Kasumi-1 (cell line): Measurements from ENCODE around the gene PPP1CC.
"Not testable (repeated sequence)": the region's sequence is repeated elsewhere in the genome, so short reads cannot be mapped to it uniquely, and the experiment has no call there.

ENCODE experiments used
- DNase-seq, 2 experiments: peaks; one replicate each; lab custom pipeline; 2025; lab: John Stamatoyannopoulos, UW

PPP1CC gene

DNA sequence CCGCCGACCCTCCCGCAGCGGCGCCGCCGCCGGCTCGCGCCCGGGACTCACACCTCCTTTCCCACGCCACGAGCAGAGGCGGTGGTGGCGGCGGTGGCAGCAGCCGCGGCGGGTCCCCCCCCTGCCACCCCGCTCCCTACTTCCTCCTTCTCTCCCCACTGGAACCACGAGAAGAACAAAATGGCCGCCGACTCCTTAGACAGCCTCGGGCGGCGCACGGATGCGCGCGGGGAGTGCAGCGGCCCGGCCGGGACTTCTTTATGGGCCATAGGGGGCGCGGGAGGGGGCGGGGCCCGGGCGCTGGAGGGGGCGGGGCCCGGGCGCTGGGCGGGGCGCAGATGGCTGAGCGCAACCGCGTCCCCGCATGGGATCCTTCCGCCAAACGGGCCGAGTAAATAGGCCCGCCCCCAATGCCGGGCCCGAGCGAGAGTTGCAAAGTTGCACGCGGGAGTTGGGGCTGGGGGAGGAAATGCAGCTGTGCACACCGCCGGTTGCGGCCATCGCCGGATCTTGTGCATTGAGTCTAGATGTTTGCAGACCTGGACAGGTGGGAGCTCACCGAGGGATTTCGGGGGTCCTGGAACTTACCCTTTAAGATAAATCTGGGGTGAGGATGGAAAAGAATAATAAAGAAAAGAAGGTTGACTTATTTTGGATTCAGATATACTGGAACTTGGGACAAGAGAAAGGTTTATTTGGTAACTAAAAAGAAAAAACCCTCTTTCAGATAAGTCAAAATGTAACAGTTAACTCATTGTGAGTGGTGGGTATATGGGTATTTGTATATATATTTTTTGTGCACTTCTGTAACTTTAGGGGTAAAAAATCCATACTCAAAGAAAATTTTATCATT lies at the start of gene PPP1CC:
Gene PPP1CC (minus strand): TSS at position 174 of the 853 bp plus-strand sequence. CDS start 184 bp downstream, outside the sequence.
- peak; percentile 95 for DNase-seq

DNA sequence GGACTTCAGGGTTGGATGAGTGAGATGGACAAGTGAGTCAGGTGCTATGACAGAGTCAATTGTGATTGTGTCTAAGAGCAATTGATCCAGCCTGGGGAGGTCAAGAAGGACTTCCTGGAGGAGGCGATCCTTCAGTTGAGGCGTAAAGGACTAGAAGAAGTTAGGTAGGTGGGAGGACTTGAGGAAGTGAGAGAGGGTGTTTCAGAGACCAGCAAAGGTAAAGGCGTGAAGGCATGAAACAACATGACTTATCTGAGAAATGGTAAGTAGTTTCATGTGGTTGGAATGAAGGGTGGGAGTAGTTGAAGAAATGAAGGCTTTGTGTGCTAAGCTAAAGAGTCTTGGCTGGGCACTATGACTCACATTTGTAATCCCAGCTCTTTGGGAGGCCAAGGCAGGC lies 48.9 kb upstream of the PPP1CC start:
- no peak for DNase-seq

DNA sequence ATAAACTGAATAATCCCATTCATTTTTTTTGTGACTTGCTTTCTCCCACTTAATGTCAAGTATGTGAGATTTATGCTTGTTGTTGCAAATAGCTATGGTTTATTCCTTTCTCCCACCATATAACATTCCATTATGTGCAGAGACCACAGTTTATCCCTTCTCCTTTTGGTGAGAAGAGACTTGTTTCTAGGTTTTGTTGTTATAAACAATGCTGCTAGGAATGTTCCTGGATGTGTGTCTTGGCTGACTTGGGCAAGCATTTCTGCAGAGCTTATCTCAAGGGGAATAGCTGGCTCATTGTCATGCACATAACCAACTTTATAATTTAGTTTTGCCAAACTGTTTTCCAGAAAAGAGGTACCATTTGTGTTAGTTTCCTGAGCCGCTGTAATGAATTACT lies 47.6 kb upstream of the PPP1CC start:
- no peak for DNase-seq

DNA sequence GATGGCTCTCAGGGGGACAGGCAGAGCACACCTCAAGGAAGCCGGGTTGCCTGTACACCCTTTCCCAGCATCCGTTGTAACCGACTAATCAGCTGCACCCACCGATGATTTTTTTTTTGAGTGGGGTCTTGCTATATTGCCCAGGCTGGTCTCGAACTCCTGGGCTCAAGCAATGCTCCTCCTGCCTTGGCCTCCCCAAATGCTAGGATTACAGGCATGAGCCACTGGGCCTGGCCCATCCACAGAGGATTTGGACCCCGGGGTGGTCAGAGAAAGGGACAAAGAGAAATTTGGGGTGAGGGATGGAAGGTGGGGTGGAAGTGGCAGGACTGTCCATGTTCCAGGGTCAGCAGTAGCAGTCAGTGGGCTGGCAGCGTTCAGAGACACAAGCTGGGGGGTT lies 43.3 kb upstream of the PPP1CC start:
- DNase-seq: no peak

DNA sequence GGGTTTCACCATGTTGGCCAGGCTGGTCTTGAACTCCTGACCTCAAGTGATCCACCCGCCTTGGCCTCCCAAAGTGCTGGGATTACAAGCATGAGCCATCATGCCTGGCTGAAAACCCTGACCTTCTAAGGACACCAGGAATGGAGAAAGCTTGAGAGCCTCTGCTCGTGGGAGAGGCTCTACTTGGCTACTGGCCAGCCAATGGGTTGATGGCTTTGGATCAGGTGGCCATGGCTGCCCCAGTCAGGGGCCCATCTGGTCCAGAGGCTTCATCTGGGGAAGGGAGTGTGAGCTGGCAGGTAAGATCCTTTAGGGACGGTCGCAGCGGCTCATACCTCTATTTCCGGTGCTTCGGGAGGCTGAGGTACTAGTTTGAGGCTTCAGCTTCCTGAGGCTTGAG lies 42.5 kb upstream of the PPP1CC start:
- DNase-seq: no peak

DNA sequence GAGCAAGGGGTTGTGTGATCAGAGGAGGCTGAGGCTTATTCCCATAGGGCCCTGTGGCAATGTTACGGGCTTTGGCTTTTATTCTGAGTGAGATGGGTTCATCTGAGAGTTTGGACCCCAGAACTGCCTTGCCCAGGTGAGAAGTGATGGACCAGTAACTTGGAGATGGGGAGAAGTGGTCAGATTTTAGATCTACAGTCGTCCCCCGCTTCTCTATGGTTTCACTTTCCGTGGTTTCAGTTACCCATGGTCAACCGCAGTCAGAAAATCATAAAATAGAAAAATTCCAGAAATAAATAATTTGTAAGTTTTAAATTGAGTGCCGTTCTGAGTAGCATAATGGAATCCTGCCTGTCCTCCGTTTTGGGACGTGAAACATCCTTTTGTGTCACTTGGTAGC lies 40.2 kb upstream of the PPP1CC start:
- DNase-seq: no peak

DNA sequence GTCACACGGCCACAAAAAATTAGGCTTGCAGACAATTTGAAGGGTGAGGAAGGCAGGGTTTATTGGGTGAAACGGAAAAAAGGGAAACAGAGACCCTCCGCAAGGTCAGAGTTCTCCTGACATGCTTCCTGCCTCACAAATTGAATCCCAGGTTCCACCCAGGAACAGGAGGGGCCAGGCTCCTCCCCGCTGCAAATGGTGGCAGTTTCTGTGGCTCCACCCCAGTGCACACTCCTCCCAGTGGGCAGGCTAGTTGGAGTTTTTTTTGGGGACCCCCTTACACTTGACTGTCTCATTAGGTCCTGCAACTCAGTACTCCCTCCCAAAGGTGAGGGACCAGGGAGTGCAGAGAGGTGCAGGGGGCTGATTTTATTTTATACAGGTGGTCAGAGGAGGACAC lies 39.4 kb upstream of the PPP1CC start:
- no peak for DNase-seq

DNA sequence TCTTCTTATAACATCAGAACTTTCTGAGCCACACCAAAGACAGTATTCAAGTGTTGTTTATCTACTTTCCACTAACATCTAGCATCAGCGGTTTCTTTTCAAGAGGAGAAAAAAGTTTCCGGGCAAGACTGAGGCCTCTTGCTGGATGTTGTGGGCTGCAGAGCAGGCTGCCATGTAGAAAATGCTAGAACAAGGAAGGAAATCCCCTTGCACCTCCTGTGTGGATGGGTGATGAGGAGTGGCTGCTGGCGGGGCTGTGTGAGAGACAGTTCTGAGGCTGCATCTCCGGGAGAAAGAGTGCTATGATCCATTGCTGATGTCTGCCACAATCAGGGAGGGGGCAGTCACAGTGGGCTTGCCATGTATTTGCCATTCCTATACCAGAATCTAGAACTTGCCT lies 37.8 kb upstream of the PPP1CC start:
- DNase-seq: no peak

DNA sequence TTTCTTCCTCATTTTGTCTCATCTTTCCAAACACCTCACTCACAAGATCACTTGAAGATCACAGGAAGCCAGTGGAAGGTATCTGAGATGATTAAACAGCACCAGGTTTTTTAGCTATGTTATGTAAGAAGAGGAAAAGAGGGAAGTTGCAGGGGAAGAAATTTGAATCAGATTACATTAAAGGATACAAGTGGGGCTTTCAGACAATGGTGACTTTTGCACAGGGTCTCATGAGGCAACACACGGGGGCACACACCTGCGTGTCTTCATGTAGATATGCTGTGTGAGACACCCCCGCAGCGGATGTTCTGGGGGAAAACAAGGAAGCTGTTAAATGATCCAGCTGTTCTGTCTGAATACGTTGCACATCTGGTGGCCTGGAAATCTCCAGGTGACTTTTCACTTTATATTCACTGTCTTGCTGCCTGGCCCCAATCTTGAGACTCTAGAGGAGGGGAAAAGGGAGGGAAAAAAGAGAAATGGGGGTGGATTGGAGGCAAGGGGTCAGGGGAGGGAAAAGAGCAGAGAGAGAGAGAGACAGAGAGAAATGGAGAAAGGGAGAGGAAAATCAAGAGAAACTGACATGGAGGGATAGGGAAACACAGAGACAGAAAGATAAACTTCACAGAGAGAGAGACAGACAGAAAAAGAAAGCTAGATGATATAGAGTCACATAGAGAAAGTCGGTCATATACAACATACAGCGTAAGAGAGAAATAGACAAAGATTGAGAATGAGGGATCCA lies 36.3 kb upstream of the PPP1CC start:
- DNase-seq: peak in 1 of 2 experiments; percentile 45

DNA sequence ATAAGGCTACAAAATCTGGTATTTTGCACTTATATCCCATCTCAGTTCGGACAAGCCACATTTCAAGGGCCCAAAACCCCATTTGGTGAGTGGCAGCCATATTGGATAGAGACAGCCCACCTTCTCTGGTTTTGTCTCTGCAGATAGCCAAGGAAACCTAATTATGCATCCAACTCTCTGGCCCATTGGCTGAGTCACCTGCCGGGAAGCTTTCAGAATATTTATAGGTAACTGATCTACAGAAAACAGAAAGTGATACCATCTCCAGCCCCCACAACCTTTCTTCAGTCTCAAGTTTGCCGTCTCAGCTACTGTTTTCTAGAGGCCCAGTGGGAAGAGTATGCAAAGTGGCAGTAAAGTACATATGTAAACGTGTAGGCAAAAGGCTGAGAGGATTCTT lies 33.7 kb upstream of the PPP1CC start:
- DNase-seq: no peak

DNA sequence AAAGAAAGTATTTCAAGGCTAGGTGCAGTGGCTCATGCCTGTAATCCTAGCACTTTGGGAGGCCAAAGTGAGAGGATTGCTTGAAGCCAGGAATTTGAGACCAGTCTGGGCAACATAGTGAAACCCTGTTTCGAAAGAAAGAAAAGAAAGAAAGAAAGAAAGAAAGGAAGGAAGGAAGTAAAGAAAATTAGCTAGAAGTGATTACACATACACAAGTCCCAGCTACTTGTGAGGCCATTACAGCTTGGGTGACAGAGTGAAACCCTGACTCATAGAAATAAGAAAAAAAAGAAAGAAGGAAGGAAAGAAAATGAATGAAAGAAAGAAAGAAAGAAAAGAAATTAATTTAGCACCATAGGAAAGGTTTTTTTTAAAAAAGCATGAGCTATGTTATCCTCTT lies 33.3 kb upstream of the PPP1CC start:
- no peak for DNase-seq

DNA sequence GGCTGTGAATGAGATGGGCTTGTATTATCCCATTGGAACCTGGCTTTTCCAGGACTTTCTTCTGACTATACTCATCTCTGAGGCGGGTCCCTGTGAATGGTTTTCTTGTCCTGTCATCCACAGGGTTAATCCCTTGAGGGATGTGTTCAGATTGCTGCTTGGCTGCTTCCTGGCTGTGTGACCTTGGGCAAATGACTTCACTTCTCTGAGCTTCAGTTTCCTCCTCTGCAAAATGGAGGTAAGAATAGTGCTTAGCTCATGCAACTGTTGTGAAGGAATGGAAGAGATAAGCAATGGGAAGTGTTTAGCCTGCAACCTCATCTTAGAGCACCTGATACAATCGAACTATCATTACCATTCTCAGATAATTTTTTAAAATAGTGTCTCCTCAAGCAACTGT lies 32.1 kb upstream of the PPP1CC start:
- DNase-seq: no peak

DNA sequence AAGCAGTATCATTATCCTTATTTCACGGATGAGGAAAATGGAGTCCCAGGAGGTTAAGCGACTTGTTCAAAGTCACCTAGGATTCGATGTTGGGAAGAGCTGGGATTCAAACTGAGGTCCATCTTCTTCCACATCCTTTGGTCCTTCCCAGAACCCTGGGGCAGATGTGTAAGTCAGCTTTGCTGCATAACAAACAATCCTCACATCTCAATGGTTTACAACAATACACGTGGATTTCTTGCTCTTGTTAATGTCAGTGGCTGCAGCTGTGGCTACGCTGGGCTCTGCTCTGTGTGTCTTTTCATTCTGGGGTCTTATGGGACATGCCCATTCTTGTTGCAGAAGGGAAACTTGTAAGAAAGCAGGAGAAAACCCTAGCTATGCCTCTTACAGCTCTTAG lies 26.3 kb upstream of the PPP1CC start:
- no peak for DNase-seq

DNA sequence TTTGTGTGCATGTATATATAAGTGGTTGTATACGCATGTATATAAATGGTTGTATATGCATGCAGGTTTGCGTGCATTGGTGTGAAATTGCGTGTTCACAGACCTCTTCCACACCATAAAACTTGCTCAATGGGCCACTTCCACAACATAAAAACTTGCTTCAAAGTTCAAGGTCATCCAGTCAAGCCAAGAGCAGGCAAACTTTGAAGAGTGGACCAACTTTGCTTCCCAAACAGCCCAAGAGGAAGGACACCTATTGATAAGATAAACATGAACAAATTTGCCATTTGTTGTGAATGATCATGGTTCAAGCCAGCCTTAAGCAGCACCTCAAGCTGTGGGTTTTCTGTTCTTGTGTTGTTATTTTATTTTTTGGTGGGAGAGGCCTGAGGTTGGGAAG lies 25.2 kb upstream of the PPP1CC start:
- no peak for DNase-seq

DNA sequence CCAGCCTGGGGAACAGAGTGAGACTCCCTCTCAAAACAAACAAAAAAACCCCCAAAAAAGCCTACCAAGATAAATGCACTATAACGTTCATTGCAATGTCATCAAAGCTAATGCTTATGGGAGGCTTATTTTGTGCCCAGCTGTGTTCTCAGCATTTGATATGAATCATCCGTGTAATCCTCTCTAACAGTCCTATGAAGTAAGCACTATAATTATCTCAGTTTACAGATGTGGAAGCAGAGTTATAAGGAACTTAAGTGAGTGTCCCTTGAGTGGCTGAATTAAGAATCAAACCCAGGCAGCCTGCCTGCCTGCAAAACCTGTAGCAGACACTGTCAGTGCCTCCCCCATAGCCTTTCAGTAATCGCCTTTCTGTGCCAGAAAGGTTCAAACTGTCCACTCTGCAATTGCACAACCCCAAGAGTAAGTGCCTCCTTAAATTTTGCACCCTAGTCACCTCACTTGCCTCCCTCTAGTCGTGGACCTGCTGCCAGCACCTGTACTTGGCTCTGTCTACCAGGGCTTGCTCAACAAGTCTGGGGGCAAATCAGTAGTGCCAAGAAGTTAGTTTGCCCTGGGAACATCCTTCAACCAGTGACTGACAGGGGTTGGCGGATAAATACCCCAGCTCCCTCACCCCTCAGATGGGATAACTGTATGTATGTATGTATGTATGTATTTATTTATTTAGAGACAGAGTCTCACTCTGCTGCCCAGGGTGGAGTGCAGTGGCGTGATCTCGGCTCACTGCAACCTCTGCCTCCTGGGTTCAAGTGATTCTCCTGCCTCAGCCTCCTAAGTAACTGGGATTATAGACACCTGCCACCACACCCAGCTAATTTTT lies 23.8 kb upstream of the PPP1CC start:
- DNase-seq: no peak

DNA sequence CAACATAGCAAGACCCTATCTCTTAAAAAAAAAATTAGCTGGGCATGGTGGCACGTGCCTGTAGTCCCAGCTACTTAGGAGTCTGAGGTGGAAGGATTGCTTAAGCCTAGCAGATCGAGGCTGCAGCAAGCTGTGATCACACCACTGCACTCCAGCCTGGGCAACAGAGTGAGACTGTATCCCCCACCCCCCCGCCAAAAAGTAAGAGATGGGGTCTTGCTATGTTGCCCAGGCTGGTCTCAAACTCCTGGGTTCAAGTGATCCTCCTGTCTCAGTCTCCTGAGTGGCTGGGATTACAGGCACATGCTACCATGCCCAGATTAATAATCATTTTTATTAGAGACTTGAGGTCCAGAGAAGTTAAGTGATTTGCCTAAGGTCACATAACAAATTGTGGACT lies 22.9 kb upstream of the PPP1CC start:
- not testable (repeated sequence) for DNase-seq

DNA sequence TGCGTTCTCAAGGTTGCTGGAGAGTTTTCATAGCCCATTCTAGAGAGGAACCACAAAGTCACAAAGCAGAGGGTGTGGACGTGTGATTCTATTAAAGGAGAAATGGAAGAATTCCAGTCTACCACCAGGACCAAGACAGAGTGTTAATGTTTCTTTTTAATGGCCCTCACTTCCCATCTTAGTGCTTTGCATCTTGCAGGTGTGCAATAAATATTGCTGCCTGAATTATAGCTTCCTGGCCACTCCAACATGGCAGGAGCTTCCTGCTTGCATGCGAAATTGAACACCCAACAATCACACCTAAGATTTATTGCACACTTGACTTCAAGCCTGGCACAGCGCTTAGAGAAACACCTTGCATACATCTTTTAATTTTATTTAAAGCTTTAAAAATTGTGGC lies 22.4 kb upstream of the PPP1CC start:
- DNase-seq: no peak

DNA sequence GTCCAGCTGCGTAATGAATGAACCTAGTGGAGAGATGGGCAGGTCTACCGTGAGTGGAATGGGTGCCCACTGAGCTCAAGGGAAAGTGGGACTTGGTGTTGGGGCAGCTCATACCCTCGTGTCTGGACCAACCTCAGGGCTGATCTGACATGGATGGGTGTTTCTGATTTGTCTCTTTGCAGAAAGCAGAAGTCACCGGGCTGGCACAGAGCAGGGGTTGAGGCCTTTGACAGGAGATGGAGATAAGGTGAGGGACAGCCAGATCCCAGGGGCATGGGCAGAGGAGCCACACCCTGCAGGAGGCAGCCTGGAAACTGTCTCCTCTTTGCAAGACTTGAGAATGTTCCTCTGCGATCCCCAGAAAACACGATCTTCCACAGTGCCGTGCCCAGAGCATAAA lies 20.9 kb upstream of the PPP1CC start:
- DNase-seq: no peak

DNA sequence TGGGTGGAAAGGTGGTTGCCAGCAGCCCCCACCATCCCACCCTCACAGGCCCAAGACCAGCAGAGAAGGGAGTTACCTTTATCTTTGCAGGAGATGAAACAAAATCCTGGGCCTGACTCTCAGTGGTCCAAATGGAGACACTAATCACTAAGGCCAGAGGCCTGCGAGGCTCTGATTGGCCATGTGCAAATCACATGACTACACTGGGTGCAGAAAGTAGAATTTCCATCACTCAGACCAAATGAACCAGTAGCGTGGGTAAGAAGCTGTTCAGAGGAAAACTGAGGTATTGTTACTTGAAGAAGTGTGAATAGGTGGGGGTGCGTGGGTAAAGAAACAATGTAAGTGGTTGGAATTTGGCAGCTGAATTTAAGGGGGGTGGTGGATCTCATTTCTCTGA lies 20.2 kb upstream of the PPP1CC start:
- DNase-seq: no peak

DNA sequence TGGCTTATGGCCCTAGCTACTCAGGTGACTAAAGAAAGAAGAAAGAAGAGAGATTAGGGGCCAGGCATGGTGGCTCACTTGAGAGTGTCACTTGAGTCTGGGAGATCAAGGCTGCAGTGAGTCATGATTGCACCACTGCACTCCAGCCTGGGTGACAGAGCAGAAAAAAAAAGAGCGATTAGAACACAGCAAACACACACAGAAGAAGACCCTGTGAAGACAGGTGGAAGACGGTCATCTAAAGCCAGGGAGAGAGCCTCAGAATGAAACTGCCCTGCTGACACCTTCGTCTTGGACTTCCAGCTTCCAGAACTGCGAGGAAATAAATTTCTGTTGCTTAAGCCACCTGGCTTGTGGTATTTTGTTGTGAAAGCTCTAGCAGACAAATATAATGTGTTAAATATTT lies 17.5 kb upstream of the PPP1CC start:
- DNase-seq: no peak

DNA sequence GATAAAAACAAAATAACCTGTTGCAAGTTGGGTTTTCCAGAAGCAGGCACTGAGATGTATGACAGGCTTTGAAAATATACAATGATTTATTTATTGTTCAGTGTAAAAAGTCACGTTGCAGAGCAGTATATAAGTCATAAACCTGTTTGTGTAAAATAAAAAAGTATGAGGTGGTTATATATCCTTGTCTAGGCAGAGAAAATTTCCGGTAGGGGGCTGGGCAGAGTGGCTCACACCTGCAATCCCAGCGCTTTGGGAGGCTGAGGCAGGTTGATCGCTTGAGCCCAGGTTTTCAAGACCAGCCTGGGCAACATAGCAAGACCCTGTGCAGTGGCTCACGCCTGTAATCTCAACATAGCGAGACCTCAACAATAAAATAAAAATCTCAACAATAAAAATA lies 16.2 kb upstream of the PPP1CC start:
- DNase-seq: no peak

DNA sequence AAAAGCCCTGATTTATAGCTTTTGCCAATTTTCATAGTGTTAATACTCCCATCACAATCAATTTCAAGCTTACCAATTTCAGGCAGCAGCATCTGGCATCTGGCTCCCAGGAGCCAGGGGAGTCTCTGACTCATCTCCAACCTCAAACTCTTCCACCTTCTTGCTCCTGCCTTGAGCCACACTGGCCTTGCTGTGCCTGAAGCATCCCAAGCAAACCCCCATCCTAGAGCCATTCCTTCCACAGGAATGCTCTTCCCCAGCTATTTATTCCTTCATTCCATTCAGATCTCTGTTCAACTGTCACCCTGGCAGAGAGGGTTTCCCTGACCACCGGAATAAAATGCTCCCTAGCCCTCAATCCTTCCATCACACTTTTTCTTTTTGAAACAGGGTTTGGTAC lies 13.9 kb upstream of the PPP1CC start:
- no peak for DNase-seq
